ENCODE results near the gene DDC. TPM values are rescaled to one million over a fixed set of nuclear protein-coding genes. Genes with fewer than 3 reads are reported as not detected.

Gene DDC
- total and polyA plus RNA-seq, 2 donors from 2014 or later = 7.8 to 257 TPM

DNA sequence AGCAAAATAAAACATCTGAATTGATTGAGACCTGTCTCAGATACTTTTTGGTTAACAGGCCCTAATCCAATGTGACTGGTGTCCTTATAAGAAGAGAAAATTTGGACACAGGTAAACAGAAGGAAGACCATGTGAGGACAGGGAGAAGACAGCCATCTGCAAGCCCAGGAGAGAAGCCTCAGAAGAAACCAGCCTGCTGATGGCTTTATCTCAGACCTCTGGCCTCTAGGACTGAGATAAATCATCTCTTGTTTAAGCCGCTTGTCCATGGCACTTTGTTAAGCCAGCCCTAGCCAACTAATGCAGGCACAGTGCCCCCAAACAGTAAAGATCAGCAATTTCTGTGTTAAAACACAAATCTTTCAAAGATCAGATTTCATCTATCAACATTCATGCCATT is 73.3 kb downstream of the DDC start:
- DNase-seq (no peak), FAIRE-seq (no peak)
- TF ChIP-seq, protein P1, sequence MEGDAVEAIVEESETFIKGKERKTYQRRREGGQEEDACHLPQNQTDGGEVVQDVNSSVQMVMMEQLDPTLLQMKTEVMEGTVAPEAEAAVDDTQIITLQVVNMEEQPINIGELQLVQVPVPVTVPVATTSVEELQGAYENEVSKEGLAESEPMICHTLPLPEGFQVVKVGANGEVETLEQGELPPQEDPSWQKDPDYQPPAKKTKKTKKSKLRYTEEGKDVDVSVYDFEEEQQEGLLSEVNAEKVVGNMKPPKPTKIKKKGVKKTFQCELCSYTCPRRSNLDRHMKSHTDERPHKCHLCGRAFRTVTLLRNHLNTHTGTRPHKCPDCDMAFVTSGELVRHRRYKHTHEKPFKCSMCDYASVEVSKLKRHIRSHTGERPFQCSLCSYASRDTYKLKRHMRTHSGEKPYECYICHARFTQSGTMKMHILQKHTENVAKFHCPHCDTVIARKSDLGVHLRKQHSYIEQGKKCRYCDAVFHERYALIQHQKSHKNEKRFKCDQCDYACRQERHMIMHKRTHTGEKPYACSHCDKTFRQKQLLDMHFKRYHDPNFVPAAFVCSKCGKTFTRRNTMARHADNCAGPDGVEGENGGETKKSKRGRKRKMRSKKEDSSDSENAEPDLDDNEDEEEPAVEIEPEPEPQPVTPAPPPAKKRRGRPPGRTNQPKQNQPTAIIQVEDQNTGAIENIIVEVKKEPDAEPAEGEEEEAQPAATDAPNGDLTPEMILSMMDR (IDR thresholded peaks at IDR 0.05; ENCODE audit: borderline replicate concordance, extremely low read depth, insufficient read depth) = no peak
- H3K27me3 ChIP-seq (ENCODE audit: control insufficient read depth, insufficient read depth, low read length) = no peaks in the 10 kb centered on the region
- peaks cover 0 to 4% (median 0%) of the 10 kb centered on the region in 3 donors for H3K4me1 ChIP-seq (ENCODE audit: control insufficient read depth in 2 of 3, insufficient read depth in 2 of 3, low read depth in 1 of 3, low read length in 3 of 3)
- intact Hi-C loops (cut with DNase I) = no loop called here
- no peak overlapping the region for H3K4me3 ChIP-seq (ENCODE audit: low read length in 3 of 3)
- H3K9me3 ChIP-seq (ENCODE audit: control insufficient read depth in 2 of 3, insufficient read depth in 1 of 3, low read length in 3 of 3) = no peaks in the 10 kb centered on the region
- peaks cover 0 to 3% (median 0%) of the 10 kb centered on the region in 3 donors for H3K36me3 ChIP-seq (ENCODE audit: control insufficient read depth in 2 of 3, insufficient read depth in 3 of 3, low read length in 3 of 3)
- no peak overlapping the region for H3K27ac ChIP-seq (ENCODE audit: low read depth in 2 of 2, low read length in 2 of 2)
- H3K9ac ChIP-seq (ENCODE audit: low read length in 3 of 3) = no peak overlapping the region

DNA sequence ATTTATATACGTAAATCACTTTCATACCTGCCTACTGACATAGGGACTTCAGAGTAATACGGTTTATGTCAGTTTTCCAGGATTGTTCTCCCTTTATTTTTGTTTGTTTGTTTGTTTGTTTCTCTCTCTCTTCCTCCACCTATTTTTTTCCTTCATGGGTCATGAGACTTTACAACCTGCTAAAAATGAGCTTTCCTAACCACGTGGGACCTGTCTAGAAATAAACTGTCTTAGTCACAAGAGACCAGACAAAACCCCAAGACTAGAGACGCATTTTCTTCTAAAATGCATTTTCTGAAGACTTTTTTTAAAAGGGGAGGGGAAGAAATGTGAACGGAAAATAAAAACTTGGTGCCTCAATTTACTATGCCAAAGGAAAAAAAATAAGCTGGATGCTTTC is 74.0 kb downstream of the DDC start:
- Histone ChIP-seq H3K4me3 (ENCODE audit: low read length in 3 of 3) (no peak overlapping the region), H3K4me1 (ENCODE audit: control insufficient read depth in 2 of 3, insufficient read depth in 2 of 3, low read depth in 1 of 3, low read length in 3 of 3) (no peaks in the 10 kb centered on the region), H3K27me3 (ENCODE audit: control insufficient read depth, insufficient read depth, low read length) (no peaks in the 10 kb centered on the region), H3K36me3 (ENCODE audit: control insufficient read depth in 2 of 3, insufficient read depth in 3 of 3, low read length in 3 of 3) (peaks cover 0 to 3% (median 0%) of the 10 kb centered on the region in 3 donors), H3K9me3 (ENCODE audit: control insufficient read depth in 2 of 3, insufficient read depth in 1 of 3, low read length in 3 of 3) (no peaks in the 10 kb centered on the region), H3K27ac (ENCODE audit: low read depth in 2 of 2, low read length in 2 of 2) (no peak overlapping the region), H3K9ac (ENCODE audit: low read length in 3 of 3) (no peak overlapping the region)
- intact Hi-C loops (cut with DNase I) = no loop called here
- FAIRE-seq = no peak
- no peak for DNase-seq
- TF ChIP-seq, protein P1 (IDR thresholded peaks at IDR 0.05; ENCODE audit: borderline replicate concordance, extremely low read depth, insufficient read depth) = no peak

DNA sequence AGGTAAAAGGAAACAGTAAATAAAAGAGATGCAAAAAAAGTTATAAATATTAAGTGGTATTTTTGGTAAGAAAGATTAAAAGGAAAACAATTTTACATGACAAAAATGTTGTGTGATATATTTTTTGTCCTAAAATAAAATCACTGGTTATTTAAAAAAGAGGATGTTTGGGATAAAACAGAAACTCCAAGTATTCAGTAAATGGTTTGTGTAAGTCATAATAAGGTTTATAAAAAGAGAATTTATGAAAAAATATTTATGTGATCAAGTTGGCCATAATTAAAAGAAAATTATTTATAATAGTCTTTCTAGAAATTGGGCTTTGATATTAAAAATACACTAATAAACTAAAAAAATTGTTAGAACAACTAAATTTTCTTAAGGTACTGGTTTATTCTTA is 76.8 kb downstream of the DDC start:
- Histone ChIP-seq H3K4me1 (ENCODE audit: control insufficient read depth in 2 of 3, insufficient read depth in 2 of 3, low read depth in 1 of 3, low read length in 3 of 3) (no peaks in the 10 kb centered on the region), H3K27ac (ENCODE audit: low read depth in 2 of 2, low read length in 2 of 2) (no peak overlapping the region), H3K27me3 (ENCODE audit: control insufficient read depth, insufficient read depth, low read length) (no peaks in the 10 kb centered on the region), H3K4me3 (ENCODE audit: low read length in 3 of 3) (no peak overlapping the region), H3K9ac (ENCODE audit: low read length in 3 of 3) (no peak overlapping the region), H3K9me3 (ENCODE audit: control insufficient read depth in 2 of 3, insufficient read depth in 1 of 3, low read length in 3 of 3) (no peaks in the 10 kb centered on the region), H3K36me3 (ENCODE audit: control insufficient read depth in 2 of 3, insufficient read depth in 3 of 3, low read length in 3 of 3) (peaks cover 0 to 3% (median 2%) of the 10 kb centered on the region in 3 donors)
- DNase-seq = no peak
- TF ChIP-seq, protein P1 (IDR thresholded peaks at IDR 0.05; ENCODE audit: borderline replicate concordance, extremely low read depth, insufficient read depth) = no peak
- intact Hi-C loops (cut with DNase I) = no loop called here
- peak; percentile 96 for FAIRE-seq

DNA sequence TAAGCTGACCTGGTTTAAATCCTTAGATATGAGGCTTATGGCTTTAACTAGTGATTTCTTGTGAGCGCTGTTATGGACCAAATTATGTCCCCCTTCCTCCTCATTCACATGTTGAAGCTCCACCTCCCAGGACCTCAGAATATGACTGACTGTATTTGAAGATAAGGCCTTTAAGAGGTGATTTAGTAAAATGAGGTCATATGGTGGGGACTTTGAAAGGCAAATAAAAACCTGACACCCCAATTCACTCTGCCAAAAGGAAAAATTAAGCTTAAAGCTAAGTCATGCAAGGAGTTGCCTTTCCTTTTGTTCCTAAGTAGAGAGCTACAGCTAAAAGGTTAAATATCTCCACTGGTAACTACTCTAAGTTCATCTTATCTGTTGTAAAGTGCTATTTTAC is 78.7 kb downstream of the DDC start:
- no peak for DNase-seq
- FAIRE-seq = no peak
- TF ChIP-seq, protein P1 (IDR thresholded peaks at IDR 0.05; ENCODE audit: borderline replicate concordance, extremely low read depth, insufficient read depth) = no peak

More for the DNA sequence above, 78.7 kb downstream of the DDC start:
- Histone ChIP-seq H3K4me3 (ENCODE audit: low read length in 3 of 3) (no peak overlapping the region), H3K27me3 (ENCODE audit: control insufficient read depth, insufficient read depth, low read length) (no peaks in the 10 kb centered on the region), H3K36me3 (ENCODE audit: control insufficient read depth in 2 of 3, insufficient read depth in 3 of 3, low read length in 3 of 3) (peaks cover 0 to 2% (median 0%) of the 10 kb centered on the region in 3 donors), H3K9ac (ENCODE audit: low read length in 3 of 3) (no peak overlapping the region), H3K27ac (ENCODE audit: low read depth in 2 of 2, low read length in 2 of 2) (no peak overlapping the region), H3K4me1 (ENCODE audit: control insufficient read depth in 2 of 3, insufficient read depth in 2 of 3, low read depth in 1 of 3, low read length in 3 of 3) (no peaks in the 10 kb centered on the region), H3K9me3 (ENCODE audit: control insufficient read depth in 2 of 3, insufficient read depth in 1 of 3, low read length in 3 of 3) (no peaks in the 10 kb centered on the region)
- intact Hi-C loops (cut with DNase I) = no loop called here

Data from kidney (tissue), 14 donors.